SW 1271 (cell line): ENCODE results near the gene SCARB1.
A peak's percentile ranks its signal among the peaks of the same experiment; 100 is the strongest.

Source experiments
- DNase-seq, 2 experiments: peaks; one replicate each; lab custom pipeline; 2025; lab: John Stamatoyannopoulos, UW

The SCARB1 gene

GRCh38 chr12:124745891-124746570, 117.6 kb downstream of the SCARB1 start:
- DNase-seq, result peak; percentile 21 to 68

GRCh38 chr12:124745465-124745890, 118.2 kb downstream of the SCARB1 start:
- DNase-seq, result no peak

GRCh38 chr12:124744659-124745464, 118.8 kb downstream of the SCARB1 start:
- DNase-seq, result peak in 1 of 2 experiments; percentile 30

- no peak for DNase-seq
Observed at GRCh38 chr12:124744273-124744640, 119.4 kb downstream of the SCARB1 start.

- DNase-seq, result no peak
Observed at GRCh38 chr12:124743479-124744272, 120.0 kb downstream of the SCARB1 start.

GRCh38 chr12:124742678-124743077, 121.0 kb downstream of the SCARB1 start:
- DNase-seq, result no peak

GRCh38 chr12:124742111-124742510, 121.6 kb downstream of the SCARB1 start:
- DNase-seq, result no peak

- DNase-seq, result no peak
Observed at GRCh38 chr12:124741211-124741610, 122.5 kb downstream of the SCARB1 start.

GRCh38 chr12:124740691-124741137, 123.0 kb downstream of the SCARB1 start:
- peak in 1 of 2 experiments; percentile 29 for DNase-seq

GRCh38 chr12:124739953-124740561, 123.6 kb downstream of the SCARB1 start:
- DNase-seq, result no peak

- no peak for DNase-seq
Observed at GRCh38 chr12:124738636-124739467, 124.8 kb downstream of the SCARB1 start.

- no peak for DNase-seq
Observed at GRCh38 chr12:124737772-124738635, 125.7 kb downstream of the SCARB1 start.

- no peak for DNase-seq
Observed at GRCh38 chr12:124737040-124737419, 126.6 kb downstream of the SCARB1 start.

- DNase-seq, result no peak
Observed at GRCh38 chr12:124736115-124737039, 127.3 kb downstream of the SCARB1 start.

GRCh38 chr12:124734224-124734788, 129.4 kb downstream of the SCARB1 start:
- DNase-seq, result no peak

GRCh38 chr12:124733086-124733485, 130.6 kb downstream of the SCARB1 start:
- DNase-seq, result no peak

- no peak for DNase-seq
Observed at GRCh38 chr12:124732275-124733075, 131.2 kb downstream of the SCARB1 start.

- DNase-seq, result no peak
Observed at GRCh38 chr12:124731869-124732268, 131.8 kb downstream of the SCARB1 start.
